Kidney (tissue), 14 donors: ENCODE measurements around the gene SLC18A2. TPM values are rescaled to one million over a fixed set of nuclear protein-coding genes. Genes with fewer than 3 reads are reported as not detected.

Experiments used
- DNase-seq, 5 donors: peaks; one replicate each; pipeline ENCODE4 v3.0.0-alpha.2; 2013 to 2020
- FAIRE-seq: peaks from 2 replicates; lab custom pipeline; 2012; peaks lifted over from hg19 to GRCh38; lab: Jason Lieb, UNC
- H3K27ac ChIP-seq, 2 donors: one replicate each; pipeline ENCODE4 v1.7.0; 2013; ENCODE audit warnings: low read depth in 2 of 2, low read length in 2 of 2, inconsistent platforms in 1 of 2
- H3K27me3 ChIP-seq: one replicate; pipeline ENCODE4 v1.7.1; 2013; ENCODE audit warnings: low read length, inconsistent platforms; ENCODE audit not compliant: control insufficient read depth, insufficient read depth
- H3K36me3 ChIP-seq, 3 donors: one replicate each; pipeline versions ENCODE4 v1.7.0 to v1.7.1; 2013; ENCODE audit warnings: low read length in 3 of 3, control low read depth in 1 of 3, inconsistent platforms in 1 of 3; ENCODE audit not compliant: insufficient read depth in 3 of 3, control insufficient read depth in 2 of 3
- H3K4me1 ChIP-seq, 3 donors: one replicate each; pipeline versions ENCODE4 v1.7.0 to v1.7.1; 2013; ENCODE audit warnings: low read length in 3 of 3, inconsistent platforms in 1 of 3, low read depth in 1 of 3; ENCODE audit not compliant: control insufficient read depth in 2 of 3, insufficient read depth in 2 of 3
- H3K4me3 ChIP-seq, 3 donors: one replicate each; pipeline versions ENCODE4 v1.7.0 to v1.8.1; 2013; ENCODE audit warnings: low read length in 3 of 3, control low read depth in 1 of 3, inconsistent platforms in 1 of 3
- H3K9ac ChIP-seq, 3 donors: one replicate each; pipeline versions ENCODE4 v1.7.0 to v1.7.1; 2013; ENCODE audit warnings: low read length in 3 of 3, control low read depth in 1 of 3, inconsistent platforms in 1 of 3
- H3K9me3 ChIP-seq, 3 donors: one replicate each; pipeline versions ENCODE4 v1.7.0 to v1.7.1; 2013; ENCODE audit warnings: low read length in 3 of 3, control low read depth in 1 of 3, inconsistent platforms in 1 of 3; ENCODE audit not compliant: control insufficient read depth in 2 of 3, insufficient read depth in 1 of 3
- intact Hi-C: fragments of 100-400 bp; cut with DNase I; formaldehyde crosslinking; loops from one replicate; pipeline ENCODE4 v1.11.1; 2022
- polyA plus RNA-seq: library from polyadenylated mRNA; stranded (reverse); fragments of 350-450 nt; fragmentation: Illumina TruSeq; extraction: RNeasy Lipid Tissue Mini Kit (QIAGEN cat#74804); gene quantifications from one replicate; pipeline ENCODE4 v1.2.3, GENCODE V29; 2014; ENCODE audit warnings: low read depth, low replicate concordance; ENCODE audit not compliant: insufficient read depth
- total RNA-seq: library from RNA; stranded (reverse); fragmentation: NEBNext Ultra II Directional; extraction: Animal tissue kit (Norgen Biotek cat#: 25700); gene quantifications from one replicate; pipeline ENCODE4 v1.2.1, GENCODE V29; 2021
- TF ChIP-seq, protein P1 (sequence below): IDR thresholded peaks from 3 replicates; pipeline ENCODE4 v1.5.1; 2012; ENCODE audit warnings: mild to moderate bottlenecking, moderate library complexity, borderline replicate concordance; ENCODE audit not compliant: insufficient read depth; ENCODE audit errors: extremely low read depth
- donor health status: control.
- donor health status: control.
- donor health status: control.
- donor health status: control.
- donor health status: control.
- donor health status: DM: yes; HTN: yes; CAD: no.
- donor health status: Normal renal cell carcinoma (clear cell type).

The SLC18A2 gene
- total and polyA plus RNA-seq, 2 donors from 2014 or later, result 0.15 to 4.6 TPM

DNA sequence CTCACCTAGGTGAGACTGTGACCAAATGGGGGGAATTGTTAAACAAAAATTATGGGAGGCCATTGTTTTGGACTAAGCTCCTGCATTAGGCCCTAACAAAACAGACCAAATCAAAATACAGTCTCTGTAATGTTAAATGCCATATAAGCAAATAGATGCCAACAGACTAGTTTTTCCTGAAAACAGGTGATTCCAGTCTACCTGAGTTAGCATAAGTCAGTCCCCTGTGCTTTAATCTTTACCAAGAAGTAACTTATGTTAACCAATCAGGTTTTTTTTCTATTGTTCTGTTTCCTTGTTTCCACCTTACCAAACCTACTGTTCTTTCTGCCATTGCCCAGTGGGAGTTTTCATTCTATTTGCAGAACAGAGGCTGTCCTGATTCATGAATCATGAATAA is 86.3 kb downstream of the SLC18A2 start:
- Histone ChIP-seq H3K27ac (no peak overlapping the region), H3K4me1 (peaks cover 0 to 8% (median 6%) of the 10 kb centered on the region in 3 donors), H3K9me3 (no peaks in the 10 kb centered on the region), H3K9ac (no peak overlapping the region), H3K36me3 (no peaks in the 10 kb centered on the region), H3K27me3 (no peaks in the 10 kb centered on the region), H3K4me3 (no peak overlapping the region)
- no peak for FAIRE-seq
- intact Hi-C loops, result no loop called here
- DNase-seq, result no peak
- TF ChIP-seq, protein P1, sequence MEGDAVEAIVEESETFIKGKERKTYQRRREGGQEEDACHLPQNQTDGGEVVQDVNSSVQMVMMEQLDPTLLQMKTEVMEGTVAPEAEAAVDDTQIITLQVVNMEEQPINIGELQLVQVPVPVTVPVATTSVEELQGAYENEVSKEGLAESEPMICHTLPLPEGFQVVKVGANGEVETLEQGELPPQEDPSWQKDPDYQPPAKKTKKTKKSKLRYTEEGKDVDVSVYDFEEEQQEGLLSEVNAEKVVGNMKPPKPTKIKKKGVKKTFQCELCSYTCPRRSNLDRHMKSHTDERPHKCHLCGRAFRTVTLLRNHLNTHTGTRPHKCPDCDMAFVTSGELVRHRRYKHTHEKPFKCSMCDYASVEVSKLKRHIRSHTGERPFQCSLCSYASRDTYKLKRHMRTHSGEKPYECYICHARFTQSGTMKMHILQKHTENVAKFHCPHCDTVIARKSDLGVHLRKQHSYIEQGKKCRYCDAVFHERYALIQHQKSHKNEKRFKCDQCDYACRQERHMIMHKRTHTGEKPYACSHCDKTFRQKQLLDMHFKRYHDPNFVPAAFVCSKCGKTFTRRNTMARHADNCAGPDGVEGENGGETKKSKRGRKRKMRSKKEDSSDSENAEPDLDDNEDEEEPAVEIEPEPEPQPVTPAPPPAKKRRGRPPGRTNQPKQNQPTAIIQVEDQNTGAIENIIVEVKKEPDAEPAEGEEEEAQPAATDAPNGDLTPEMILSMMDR, result no peak

Other genes starting within 250 kb of the SLC18A2 start
- 44.2 TPM for gene SHTN1, start 235.9 kb upstream of the SLC18A2 start, total RNA-seq
- gene SHTN1, start 235.9 kb upstream of the SLC18A2 start, polyA plus RNA-seq, result 14.0 TPM
- gene VAX1, start 102.8 kb upstream of the SLC18A2 start, total RNA-seq, result not detected
- not detected for gene VAX1, start 102.8 kb upstream of the SLC18A2 start, polyA plus RNA-seq
- not detected for gene KCNK18, start 43.6 kb upstream of the SLC18A2 start, total RNA-seq
- gene KCNK18, start 43.6 kb upstream of the SLC18A2 start, polyA plus RNA-seq, result not detected
- 41.9 TPM for gene PDZD8, start 134.3 kb downstream of the SLC18A2 start, total RNA-seq
- 7.4 TPM for gene PDZD8, start 134.3 kb downstream of the SLC18A2 start, polyA plus RNA-seq